GM19397 (cell line): Measurements from ENCODE around the gene DUSP1.
"Not testable (repeated sequence)": the region's sequence is repeated elsewhere in the genome, so short reads cannot be mapped to it uniquely, and the experiment has no call there.

Experiments
- ATAC-seq: cut with Tn5 transposase; IDR thresholded peaks from one replicate; pipeline ENCODE4 v1.9.1; 2021; ENCODE audit warnings: mild to moderate bottlenecking, moderate library complexity; ENCODE audit not compliant: unreplicated experiment

The DUSP1 gene, protein sequence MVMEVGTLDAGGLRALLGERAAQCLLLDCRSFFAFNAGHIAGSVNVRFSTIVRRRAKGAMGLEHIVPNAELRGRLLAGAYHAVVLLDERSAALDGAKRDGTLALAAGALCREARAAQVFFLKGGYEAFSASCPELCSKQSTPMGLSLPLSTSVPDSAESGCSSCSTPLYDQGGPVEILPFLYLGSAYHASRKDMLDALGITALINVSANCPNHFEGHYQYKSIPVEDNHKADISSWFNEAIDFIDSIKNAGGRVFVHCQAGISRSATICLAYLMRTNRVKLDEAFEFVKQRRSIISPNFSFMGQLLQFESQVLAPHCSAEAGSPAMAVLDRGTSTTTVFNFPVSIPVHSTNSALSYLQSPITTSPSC

DNA sequence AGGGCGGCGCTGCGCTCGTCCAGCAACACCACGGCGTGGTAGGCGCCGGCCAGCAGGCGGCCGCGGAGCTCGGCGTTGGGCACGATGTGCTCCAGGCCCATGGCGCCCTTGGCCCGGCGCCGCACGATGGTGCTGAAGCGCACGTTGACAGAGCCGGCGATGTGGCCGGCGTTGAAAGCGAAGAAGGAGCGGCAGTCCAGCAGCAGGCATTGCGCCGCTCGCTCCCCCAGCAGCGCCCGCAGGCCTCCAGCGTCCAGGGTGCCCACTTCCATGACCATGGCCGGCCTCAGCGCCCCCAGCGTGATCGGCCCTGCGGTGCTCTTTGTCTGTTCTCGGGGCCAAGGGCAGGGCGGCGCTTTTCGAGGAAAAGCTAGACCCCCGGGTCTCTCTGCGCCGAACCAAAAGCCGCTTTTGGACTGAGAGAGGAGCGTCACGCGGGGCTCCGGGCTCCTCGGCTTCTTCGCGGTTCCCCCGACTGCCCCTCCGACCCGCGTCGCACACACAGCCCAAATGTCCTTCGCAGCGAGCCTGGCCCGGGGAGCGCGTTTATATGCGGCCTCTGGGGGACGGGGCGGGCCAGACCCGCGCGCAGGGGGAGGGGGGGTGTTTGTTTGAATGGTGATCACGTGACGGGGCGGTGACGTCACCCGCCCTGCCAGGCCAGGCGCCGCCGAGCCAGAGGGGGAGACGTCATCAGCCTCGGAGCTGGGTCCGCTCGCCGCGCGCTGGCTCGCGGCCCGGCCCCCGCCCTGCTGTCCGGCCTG lies at the start of gene DUSP1:
Gene DUSP1 (minus strand): TSS at position 521 of the 764 bp plus-strand sequence. CDS start 243 bp downstream, at position 278.
- peak; percentile 54 for ATAC-seq

DNA sequence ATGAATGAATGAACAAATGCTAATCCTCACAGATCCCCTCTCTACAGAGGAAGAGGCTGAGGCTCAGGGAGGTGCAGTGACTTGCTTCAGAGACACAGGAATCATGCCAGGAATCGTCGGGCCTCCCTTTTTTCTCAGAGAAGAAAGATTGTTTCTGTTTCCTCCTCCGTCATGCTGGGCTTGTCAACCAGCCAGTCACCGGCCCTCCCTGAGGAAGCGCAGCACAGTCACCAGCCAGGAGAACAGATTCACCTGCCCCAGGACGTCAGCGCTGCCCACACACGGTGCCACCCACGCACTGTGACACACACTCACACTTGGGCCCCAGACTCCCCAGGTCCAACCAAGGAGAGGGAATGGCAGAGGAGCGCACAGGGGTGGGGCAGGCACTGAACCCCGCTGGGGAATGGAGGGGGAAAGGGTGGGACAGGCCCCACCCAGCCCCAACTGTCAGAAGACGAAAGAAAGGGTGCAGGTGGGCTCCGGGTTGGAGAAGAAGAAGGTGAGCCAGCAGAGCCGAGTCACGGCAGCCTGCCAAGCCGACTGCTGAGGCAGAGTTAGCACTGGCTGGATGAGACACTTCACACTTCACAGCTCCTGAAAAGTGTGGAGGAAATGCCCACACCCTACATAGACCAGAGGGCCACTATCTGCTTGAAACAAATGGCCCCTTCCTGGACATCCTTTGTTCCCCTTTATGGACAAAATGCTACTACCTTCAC lies 49.2 kb upstream of the DUSP1 start:
- no peak for ATAC-seq

GRCh38 chr5:172819569-172819968 lies 48.6 kb upstream of the DUSP1 start:
- ATAC-seq, result no peak

GRCh38 chr5:172818081-172818480 lies 47.1 kb upstream of the DUSP1 start:
- no peak for ATAC-seq

DNA sequence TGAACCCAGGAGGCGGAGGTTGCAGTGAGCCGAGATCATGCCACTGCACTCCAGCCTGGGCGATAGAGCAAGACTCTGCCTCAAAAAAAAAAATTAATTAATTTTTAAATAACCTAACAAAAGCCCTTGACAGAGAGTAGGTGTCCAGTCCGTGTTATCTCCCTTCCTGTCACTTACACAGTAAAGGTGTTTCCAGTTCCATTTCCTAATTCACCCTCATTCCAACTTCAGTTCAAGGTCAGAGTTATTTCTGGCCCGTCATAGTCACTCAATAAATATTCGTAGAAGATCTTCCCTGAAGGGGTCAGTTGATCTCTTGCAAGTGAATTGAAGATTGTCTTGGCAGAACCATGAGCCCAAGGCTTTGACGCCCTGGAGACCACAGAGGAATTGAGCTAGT lies 46.7 kb upstream of the DUSP1 start:
- ATAC-seq, result no peak

DNA sequence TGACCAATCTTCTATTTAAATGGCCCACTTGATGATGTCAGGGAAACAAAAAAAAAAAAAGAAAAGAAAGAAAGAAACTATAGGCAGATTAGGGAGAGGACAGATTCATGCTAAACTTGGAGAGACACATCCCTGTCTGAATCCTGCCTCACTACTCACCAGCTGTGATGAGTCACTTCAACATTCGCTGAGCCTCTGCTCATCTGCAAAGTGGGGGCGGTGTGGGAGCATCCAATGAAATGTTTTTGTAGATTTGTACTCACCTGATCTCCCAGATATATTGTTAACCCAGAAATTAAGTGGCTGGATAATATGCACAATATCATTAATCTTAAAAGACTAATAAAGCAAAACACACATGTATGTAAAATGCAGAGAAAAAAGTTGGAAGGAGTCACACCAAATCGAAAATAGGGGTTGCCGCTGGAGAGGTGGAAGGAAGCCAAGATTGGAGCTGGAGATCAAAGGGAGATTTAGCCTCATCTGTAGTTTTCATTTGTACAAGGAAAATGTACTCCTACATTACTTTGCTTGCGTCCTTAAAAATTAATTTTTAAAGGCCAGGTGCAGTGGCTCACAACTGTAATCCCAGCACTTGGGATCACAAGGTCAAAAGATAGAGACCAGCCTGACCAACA lies 46.0 kb upstream of the DUSP1 start:
- ATAC-seq, result no peak

DNA sequence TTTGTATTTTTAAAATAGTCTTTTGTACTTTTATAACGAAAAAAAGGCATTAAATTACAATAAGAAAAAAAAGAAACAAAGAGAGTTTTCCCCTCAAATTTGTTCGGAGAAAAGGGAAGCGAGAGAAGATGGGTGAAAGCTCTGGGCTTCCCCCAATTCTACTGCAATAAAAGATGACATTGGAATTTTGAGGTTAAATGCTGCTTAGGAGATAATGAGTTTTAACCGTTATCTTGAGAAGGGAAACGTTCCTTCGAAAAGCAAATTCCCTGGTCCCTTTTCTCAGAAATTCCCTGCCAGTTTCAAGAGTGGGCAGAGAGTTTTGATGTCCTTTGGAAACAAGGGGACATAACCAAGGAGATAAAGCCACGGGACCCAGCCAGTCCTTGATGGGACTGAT lies 44.6 kb upstream of the DUSP1 start:
- no peak for ATAC-seq

GRCh38 chr5:172810996-172811395 lies 40.0 kb upstream of the DUSP1 start:
- not testable (repeated sequence) for ATAC-seq

DNA sequence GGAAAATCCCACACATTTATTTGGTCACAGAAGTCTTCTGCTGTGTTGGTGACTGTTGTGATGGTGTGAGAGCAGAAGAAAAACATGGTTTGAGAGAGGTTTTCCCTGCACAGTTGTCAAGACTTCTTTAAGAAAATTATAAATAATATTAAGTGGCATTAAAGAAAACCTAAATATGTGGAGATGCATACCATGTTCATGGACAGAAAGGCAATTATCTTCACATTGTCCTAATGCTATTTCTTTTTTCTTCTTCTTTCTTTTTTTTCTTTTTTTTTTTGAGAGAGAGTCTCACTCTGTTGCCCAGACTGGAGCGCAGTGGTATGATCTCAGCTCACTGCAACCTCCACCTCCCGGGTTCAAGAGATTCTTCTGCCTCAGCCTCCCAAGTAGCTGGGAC lies 38.8 kb upstream of the DUSP1 start:
- no peak for ATAC-seq

GRCh38 chr5:172807766-172808311 lies 36.8 kb upstream of the DUSP1 start:
- no peak for ATAC-seq

- ATAC-seq, result peak; percentile 90
Measured at GRCh38 chr5:172806897-172807672, 36.1 kb upstream of the DUSP1 start.

DNA sequence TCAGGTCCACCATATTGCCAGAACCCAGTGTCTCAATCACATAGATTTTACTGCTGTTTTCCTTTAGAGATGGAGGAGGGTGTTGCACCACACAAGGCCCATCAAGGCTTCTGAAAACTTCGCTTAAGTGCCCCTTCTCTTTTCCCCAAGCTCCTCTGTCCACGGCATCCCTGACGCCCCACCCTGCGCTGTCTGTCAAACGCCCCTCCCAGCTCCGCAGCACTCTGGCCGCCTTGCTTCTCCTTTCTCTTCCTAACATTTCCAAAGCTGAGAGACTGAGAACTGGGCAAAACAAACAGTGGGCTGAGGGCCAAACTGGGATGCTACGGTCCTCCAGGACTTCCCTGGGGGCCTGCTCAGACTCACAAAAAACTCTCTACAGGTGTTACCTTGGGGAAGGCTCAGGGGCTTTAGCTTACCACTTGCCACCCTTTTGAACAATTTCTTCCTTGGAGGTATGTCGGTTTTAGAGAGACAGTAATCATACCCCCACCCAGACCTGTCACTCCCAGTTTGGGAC lies 34.8 kb upstream of the DUSP1 start:
- no peak for ATAC-seq

DNA sequence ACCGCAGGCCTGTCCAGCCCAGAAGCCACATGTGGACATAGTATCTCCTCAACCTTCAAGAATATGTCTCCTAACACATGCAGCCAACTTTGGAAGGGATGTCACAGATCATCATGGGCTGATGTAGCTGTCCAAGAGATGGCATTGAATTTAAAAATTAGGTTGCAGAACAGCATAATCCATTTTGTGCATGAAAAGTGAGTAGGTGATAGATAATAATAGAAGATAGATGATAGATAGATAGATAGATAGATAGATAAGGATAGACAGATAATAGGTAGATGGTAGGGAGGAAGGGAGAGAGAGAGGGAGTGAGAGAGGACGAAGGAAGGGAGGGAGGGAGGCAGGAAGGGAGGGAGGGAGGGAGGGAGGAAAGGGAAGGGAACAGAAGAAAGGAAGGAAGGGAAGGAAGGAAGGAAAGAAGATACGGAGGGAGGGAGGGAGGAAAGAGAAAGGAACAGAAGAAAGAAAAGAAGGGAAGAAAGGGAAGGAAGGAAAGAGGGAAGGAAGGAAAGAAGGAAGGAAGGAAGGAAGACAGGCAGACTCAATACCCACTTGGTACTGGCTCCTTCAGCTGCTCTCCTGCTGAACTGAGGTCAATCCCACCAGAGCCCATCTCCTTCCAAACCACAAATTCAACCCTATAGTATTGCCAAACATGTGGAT lies 34.2 kb upstream of the DUSP1 start:
- no peak for ATAC-seq

- no peak for ATAC-seq
Measured at GRCh38 chr5:172802567-172803176, 31.7 kb upstream of the DUSP1 start.

GRCh38 chr5:172802112-172802511 lies 31.1 kb upstream of the DUSP1 start:
- ATAC-seq, result no peak

GRCh38 chr5:172801179-172801671 lies 30.2 kb upstream of the DUSP1 start:
- no peak for ATAC-seq

DNA sequence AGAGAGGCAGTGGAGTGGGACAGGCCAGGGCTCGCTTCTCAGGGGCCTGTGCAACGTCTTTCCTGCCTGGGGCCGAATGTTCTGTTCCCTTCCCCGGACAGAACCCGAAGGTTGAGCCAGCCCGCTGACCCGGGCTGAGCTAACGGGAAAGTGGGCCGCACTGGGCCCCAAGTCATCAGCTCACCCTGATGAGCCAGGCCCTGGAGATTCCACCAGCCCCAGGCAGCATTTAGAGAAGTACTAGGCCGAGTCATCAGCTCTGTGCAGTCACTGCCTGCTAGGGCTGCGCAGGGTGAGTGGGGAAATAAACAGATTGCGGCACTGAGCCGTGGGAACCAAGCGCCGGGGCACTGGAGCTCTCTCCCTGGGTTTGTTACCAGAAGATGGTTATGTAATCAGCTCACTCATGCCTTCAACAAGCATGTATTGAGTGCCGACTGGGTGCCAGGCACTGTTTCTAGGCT lies 29.1 kb upstream of the DUSP1 start:
- ATAC-seq, result no peak

GRCh38 chr5:172799416-172799815 lies 28.4 kb upstream of the DUSP1 start:
- ATAC-seq, result no peak
